Lung (tissue), 12 donors: ENCODE data around the gene RNF11. TPM values are rescaled to one million over a fixed set of nuclear protein-coding genes. Genes with fewer than 3 reads are reported as not detected.

Source experiments
- ATAC-seq: fragments of 200-7000 bp; cut with Tn5 transposase; one replicate; pipeline ENCODE4 v1.9.1; 2020; ENCODE audit warnings: moderate number of reproducible peaks; ENCODE audit not compliant: insufficient read depth, low FRiP score
- DNase-seq, 3 donors: peaks; one replicate each; pipeline ENCODE4 v3.0.0-alpha.2; 2013 to 2017
- H3K27ac ChIP-seq, 2 donors: one replicate each; pipeline ENCODE4 v1.5.1; 2013; ENCODE audit warnings: mild to moderate bottlenecking in 2 of 2, moderate library complexity in 2 of 2, control low read depth in 1 of 2, inconsistent platforms in 1 of 2, low read depth in 1 of 2, low read length in 1 of 2
- H3K27me3 ChIP-seq, 3 donors: one replicate each; pipeline ENCODE4 v1.5.1; 2013; ENCODE audit warnings: low read length in 2 of 3; ENCODE audit not compliant: control insufficient read depth in 3 of 3, insufficient read depth in 3 of 3
- H3K36me3 ChIP-seq, 4 donors: one replicate each; pipeline ENCODE4 v1.5.1; 2013; ENCODE audit warnings: low read length in 4 of 4, mild to moderate bottlenecking in 1 of 4, moderate library complexity in 1 of 4; ENCODE audit not compliant: control insufficient read depth in 4 of 4, insufficient read depth in 4 of 4
- H3K4me1 ChIP-seq, 5 donors: one replicate each; pipeline ENCODE4 v1.5.1; 2013; ENCODE audit warnings: low read length in 5 of 5, mild to moderate bottlenecking in 2 of 5, moderate library complexity in 1 of 5; ENCODE audit not compliant: control insufficient read depth in 5 of 5, insufficient read depth in 5 of 5
- H3K4me3 ChIP-seq: one replicate; pipeline ENCODE4 v1.5.1; 2013; ENCODE audit warnings: mild to moderate bottlenecking, control low read depth, moderate library complexity
- H3K9ac ChIP-seq, 2 donors: one replicate each; pipeline ENCODE4 v1.5.1; 2013; ENCODE audit warnings: low read length in 2 of 2, control low read depth in 1 of 2; ENCODE audit not compliant: insufficient read depth in 1 of 2
- H3K9me3 ChIP-seq, 4 donors: one replicate each; pipeline ENCODE4 v1.5.1; 2013; ENCODE audit warnings: low read length in 3 of 4, mild to moderate bottlenecking in 1 of 4, moderate library complexity in 1 of 4; ENCODE audit not compliant: control insufficient read depth in 4 of 4, insufficient read depth in 3 of 4
- WGBS, 2 donors: extraction: QIAGEN DNeasy Blood & Tissue Kit; methylation state at CpG; one replicate each; pipeline ENCODE4 v1.1.7; 2013; 5-methylcytosine and 5-hydroxymethylcytosine counted together
- polyA plus RNA-seq, 2 donors: library from polyadenylated mRNA; stranded (reverse); fragments of 200-250 nt; gene quantifications; one replicate each; pipeline ENCODE4 v1.2.1, GENCODE V29; 2013
- total RNA-seq, 2 donors: library from RNA; depleted of rRNA in 1 of 2; stranded (reverse); fragments of >200 nt in 1 of 2; gene quantifications; one replicate each; pipeline ENCODE4 v1.2.1, GENCODE V29; 2014 to 2021
- TF ChIP-seq, protein P1 (sequence below): IDR thresholded peaks from 2 replicates; pipeline ENCODE4 v1.5.1; 2012; ENCODE audit warnings: mild to moderate bottlenecking; ENCODE audit errors: control extremely low read depth, extremely low read depth
- donor health status: control.
- donor health status: control.
- donor health status: Bipolar disorder and iron deficiency.
- donor health status: healthy.
- donor health status: DM: yes; HTN: yes; CAD: no.

The RNF11 gene
- total and polyA plus RNA-seq, 4 donors, result 36.6 to 149 (median 71.4) TPM

DNA sequence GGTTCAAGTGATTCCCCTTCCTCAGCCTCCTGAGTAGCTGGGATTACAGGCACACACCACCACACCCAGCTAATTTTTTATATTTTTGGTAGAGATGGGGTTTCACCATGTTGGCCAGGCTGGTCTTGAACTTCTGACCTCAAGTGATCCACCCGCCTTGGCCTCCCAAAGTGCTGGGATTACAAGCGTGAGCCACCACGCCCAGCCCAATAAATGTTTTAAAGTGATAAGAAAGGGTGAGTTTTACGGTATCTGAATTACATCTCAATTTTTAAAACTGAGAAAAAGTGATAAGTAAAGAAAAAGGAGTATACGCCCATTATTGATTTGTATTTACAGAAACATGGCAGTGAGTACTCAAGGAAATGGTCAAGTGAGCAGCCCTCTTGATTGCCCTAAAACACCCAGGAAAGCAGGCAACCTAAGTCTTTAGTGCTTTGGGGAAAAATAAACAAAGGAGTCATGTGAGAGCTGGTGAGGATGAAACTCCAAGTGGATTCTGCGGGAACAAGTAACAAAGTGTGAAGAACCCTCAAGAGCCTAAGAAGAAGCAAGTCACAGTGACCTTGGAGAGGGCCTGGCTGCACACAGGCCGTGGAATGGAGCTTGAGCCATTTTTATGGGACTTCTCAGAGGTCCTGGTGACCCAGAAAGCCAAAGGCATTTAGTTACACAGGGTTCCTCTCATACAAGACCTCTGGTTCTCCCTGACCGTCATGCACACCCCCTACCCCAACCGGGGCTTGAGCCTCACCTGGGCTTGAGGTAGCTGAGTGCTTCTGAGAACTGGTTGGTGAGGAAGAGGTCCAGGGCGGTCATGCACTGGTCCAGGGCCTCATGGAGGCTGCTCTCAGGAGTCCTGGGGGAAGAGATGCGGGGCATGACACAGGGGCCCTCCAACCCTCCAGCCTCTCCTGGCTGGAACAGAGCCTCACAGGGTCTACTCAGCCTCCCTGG is 85.2 kb downstream of the RNF11 start:
- Histone ChIP-seq H3K9me3 (no peaks in the 10 kb centered on the region), H3K36me3 (no peaks in the 10 kb centered on the region), H3K27me3 (no peaks in the 10 kb centered on the region), H3K4me1 (peaks cover 0 to 7% (median 0%) of the 10 kb centered on the region in 5 donors), H3K9ac (no peak overlapping the region), H3K27ac (peak overlapping the region in 1 of 2 donors; percentile 46), H3K4me3 (no peak overlapping the region)
- ATAC-seq (peak; percentile 49), DNase-seq (no peak)
- 78 to 91% methylated on average over 11 of the region's 11 CpGs for WGBS, 2 donors
- TF ChIP-seq, protein P1, sequence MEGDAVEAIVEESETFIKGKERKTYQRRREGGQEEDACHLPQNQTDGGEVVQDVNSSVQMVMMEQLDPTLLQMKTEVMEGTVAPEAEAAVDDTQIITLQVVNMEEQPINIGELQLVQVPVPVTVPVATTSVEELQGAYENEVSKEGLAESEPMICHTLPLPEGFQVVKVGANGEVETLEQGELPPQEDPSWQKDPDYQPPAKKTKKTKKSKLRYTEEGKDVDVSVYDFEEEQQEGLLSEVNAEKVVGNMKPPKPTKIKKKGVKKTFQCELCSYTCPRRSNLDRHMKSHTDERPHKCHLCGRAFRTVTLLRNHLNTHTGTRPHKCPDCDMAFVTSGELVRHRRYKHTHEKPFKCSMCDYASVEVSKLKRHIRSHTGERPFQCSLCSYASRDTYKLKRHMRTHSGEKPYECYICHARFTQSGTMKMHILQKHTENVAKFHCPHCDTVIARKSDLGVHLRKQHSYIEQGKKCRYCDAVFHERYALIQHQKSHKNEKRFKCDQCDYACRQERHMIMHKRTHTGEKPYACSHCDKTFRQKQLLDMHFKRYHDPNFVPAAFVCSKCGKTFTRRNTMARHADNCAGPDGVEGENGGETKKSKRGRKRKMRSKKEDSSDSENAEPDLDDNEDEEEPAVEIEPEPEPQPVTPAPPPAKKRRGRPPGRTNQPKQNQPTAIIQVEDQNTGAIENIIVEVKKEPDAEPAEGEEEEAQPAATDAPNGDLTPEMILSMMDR, result no peak

DNA sequence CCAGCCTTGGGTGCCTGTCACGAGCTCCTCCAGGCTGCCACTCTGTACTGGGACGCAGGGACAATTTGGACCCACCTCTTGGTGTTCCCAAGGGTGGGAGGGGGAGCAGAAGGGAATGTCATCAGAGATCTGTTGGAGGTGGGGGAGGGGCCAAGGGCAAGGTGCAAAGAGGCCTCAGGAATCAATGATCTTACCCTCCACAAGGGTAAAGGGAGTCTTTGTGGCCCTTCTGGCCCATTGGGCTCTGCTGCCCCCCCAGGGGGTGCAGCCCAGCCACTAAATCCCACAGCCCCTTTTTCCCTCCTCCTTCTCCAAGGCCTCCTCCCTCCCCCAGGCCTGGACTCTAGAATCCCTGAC is 85.8 kb downstream of the RNF11 start:
- 84 to 85% methylated on average over 2 of the region's 2 CpGs for WGBS, 2 donors
- Histone ChIP-seq H3K27ac (peak overlapping the region in 1 of 2 donors; percentile 9), H3K27me3 (peaks cover 0 to 2% (median 0%) of the 10 kb centered on the region in 3 donors), H3K9me3 (no peaks in the 10 kb centered on the region), H3K4me3 (no peak overlapping the region), H3K4me1 (peaks cover 0 to 6% (median 0%) of the 10 kb centered on the region in 5 donors), H3K9ac (no peak overlapping the region), H3K36me3 (no peaks in the 10 kb centered on the region)
- DNase-seq, result no peak
- TF ChIP-seq, protein P1, result no peak
- no peak for ATAC-seq

DNA sequence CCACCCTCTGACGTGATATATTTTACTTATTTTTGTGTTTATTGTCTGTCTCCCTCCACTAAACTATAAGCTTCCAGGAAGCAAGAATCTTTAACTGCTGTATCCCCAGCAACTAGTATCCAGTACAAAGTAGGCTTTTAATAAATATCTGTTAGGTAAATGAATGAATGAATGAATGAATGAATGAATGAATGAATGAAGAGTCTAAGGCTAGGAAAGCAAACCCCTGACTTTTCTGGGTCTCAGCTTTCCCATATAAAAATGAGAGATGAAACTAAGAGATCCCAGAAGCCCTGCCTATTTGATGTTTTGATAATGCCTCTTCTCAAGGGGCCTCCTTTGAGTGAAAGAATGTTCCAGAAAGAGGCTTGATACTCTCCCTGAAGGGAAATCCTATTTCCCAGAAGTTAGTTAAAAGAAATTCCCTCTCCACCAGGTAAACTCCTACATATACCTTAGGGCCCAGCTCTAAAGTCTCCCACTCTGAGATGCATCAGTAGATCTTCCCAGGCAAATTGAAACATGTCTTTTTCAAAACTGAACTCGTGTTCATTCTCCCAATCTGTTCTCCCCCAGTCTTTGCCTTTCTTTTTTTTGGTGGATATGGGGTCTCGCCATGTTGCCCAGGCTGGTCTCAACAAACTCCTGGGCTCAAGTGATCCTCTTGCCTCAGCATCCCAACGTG is 86.5 kb downstream of the RNF11 start:
- Histone ChIP-seq H3K4me1 (peaks cover 0 to 6% (median 0%) of the 10 kb centered on the region in 5 donors), H3K9ac (no peak overlapping the region), H3K4me3 (no peak overlapping the region), H3K9me3 (no peaks in the 10 kb centered on the region), H3K36me3 (no peaks in the 10 kb centered on the region), H3K27ac (no peak overlapping the region), H3K27me3 (peaks cover 0 to 2% (median 0%) of the 10 kb centered on the region in 3 donors)
- 91% methylated on average over 4 of the region's 4 CpGs for WGBS, 2 donors
- TF ChIP-seq, protein P1, result no peak
- ATAC-seq (no peak), DNase-seq (no peak)

Other genes starting within 250 kb of the RNF11 start
- not detected for gene C1orf185, start 134.0 kb upstream of the RNF11 start, total RNA-seq
- gene C1orf185, start 134.0 kb upstream of the RNF11 start, polyA plus RNA-seq, result not detected
- 10 to 100 TPM; 16.6 to 46.8 TPM for gene TTC39A, start 94.3 kb downstream of the RNF11 start, total RNA-seq
- gene TTC39A, start 94.3 kb downstream of the RNF11 start, polyA plus RNA-seq, result 10 to 100 TPM; 24.5 to 32.6 TPM